GM12865 (cell line): ENCODE results near the gene TRIM40.

Experiments used
- DNase-seq: peaks from one replicate; pipeline ENCODE4 v3.0.0; 2010; ENCODE audit warnings: low read depth
- H3K4me3 ChIP-seq: 2 replicates; pipeline ENCODE4 v1.5.1; 2011; ENCODE audit warnings: mild to moderate bottlenecking, low read depth, low read length, control low read depth
- CTCF ChIP-seq: IDR thresholded peaks from 2 replicates; pipeline ENCODE4 v1.5.1; 2011; ENCODE audit warnings: low read length, control low read depth, low read depth, inconsistent platforms; ENCODE audit not compliant: insufficient read depth; ENCODE audit errors: missing control alignments

The TRIM40 gene

DNA sequence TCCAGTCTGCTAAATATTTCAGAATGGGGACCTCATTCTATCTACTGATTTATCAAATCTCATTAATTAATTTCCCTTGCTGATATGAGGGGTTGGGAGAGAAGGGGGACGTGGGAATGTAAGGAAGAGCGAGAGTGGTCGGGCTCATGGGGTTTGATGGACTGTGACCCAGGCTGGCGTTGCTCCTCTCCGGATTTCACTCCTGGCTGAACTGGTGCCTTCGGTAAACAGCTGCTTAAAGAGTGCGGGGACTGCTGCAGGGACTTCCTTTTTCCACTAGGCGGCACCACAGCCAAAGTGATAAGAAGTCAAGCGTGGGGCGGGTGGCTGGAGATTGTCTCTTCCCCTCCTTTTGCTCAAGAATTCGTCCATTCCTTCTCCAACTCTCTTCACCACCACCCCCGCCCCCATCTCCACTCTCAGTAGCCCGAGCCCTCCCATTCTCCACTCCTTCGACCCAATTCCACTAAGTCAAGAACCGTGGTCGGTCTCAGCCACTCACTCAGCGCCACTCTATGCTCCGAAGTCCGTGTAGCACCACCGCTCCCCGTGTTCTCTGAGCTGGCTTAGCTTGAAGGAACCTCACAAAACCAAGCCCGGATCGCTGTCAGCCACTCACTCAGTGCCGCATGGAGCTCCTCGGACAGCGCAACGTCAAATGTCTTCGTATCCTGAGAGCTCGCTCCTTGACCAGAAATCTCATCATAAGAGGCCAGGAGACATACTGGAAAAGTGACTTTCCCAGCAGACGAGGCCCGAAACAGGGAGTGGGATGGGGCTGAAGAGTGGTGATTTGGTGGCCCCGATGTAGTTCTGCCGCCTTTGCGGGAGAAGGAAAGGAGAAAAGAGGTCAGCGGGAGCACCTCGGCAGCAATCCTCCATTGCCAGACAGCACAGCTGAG is 32.7 kb upstream of the TRIM40 start:
- H3K4me3 ChIP-seq, result peak overlapping the region; percentile 33
- DNase-seq, result peak; percentile 91
- TF ChIP-seq CTCF, result peak; percentile 98

GRCh38 chr6:30103872-30104179 is 32.1 kb upstream of the TRIM40 start:
- no peak overlapping the region for H3K4me3 ChIP-seq
- TF ChIP-seq CTCF, result no peak
- no peak for DNase-seq

DNA sequence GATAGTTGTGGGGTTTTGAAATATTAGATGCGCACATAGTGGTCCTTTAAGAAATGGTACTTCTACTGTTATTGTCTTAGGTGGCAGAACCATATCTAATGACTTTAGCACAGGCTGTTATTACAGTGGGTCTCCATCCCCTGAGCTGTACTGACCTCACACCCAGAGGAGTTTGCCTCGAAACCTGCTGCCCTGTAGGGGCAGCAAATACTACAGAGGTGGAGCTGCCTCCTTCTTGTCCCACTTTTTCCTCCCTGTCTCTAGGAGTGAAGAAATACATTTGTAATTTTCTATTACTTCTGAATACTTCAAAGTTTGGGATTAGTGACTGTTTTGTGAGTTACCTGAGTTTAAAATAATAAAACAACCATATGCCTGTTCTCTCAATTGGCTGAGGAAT is 31.3 kb upstream of the TRIM40 start:
- no peak for DNase-seq
- no peak overlapping the region for H3K4me3 ChIP-seq
- TF ChIP-seq CTCF, result no peak

- TF ChIP-seq CTCF, result no peak
- H3K4me3 ChIP-seq, result no peak overlapping the region
- no peak for DNase-seq
Measured at GRCh38 chr6:30111266-30111856, 24.6 kb upstream of the TRIM40 start.

DNA sequence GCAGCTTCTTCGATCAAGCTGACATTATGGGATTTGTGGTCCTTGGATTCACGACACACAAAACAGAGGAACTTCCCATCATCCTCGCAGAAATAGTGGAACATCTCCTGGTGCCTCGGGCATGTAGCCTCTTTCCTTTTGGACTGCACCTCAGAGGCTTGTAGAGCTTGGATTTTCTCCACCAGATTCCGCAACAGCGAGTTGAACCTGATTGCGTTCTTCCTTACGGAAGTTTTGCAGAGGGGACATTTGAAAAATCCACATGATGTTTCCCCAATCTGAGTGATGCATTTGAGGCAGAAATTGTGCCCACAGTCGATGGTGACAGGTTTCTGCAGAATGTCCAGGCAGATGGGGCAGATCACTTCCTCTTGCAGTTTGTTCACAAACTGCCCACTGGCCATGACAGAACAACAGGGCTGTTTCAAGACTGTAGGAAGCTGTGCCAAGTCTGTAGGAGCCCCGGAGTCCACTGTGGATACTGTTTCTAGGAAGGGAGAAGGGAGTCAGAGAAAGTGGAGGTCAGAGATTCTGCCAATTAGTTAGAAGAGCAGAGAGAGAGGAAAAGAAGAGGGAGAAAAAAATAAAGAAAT is 23.4 kb upstream of the TRIM40 start:
- no peak for TF ChIP-seq CTCF
- DNase-seq, result no peak
- no peak overlapping the region for H3K4me3 ChIP-seq

GRCh38 chr6:30113003-30113759 is 22.8 kb upstream of the TRIM40 start, which contains the start of gene TRIM31:
TSS of gene TRIM31 (minus strand) at chr6:30113090. CDS start at chr6:30112805, 285 bp downstream.
- TF ChIP-seq CTCF, result no peak
- H3K4me3 ChIP-seq, result no peak within 1 kb of the TSS
- peak; percentile 73 for DNase-seq
